ENCODE results near the gene ACTR1A. TPM values are rescaled to one million over a fixed set of nuclear protein-coding genes. Genes with fewer than 3 reads are reported as not detected.

The ACTR1A gene
- polyA plus RNA-seq, 1 experiment, result 216 TPM

DNA sequence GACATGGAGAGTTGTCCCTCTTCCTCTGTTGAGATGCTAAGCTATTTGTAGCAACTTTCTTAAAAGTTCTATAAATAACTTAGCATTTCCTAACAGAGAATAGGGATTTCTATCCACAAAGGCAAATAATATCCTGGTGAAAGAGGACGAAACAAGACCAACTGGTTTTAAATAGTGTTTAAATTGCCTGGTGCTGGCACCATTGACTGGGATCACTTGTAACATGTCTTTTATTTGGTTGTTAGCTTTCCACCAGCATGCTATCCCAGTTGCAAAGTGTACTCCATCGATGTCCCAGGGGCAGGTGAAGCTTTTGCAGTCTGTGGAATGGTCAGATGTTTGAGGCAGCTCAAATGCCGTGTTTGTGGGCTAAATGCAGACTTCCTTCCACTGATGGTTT lies 5.0 kb upstream of the ACTR1A start:
- H3K4me3 ChIP-seq (ENCODE audit: low read depth, low read length), result no peak overlapping the region
- DNase-seq (ENCODE audit: low read depth), result no peak
- ChIA-PET CTCF (interaction anchor here (1.1 kb wide), 1 partner anchor 76 kb away, joined by 6 read pairs; no protein-coding TSS in a partner anchor), POLR2A (interaction anchor here (0.6 kb wide), 1 partner anchor 167 kb away, joined by 12 read pairs; no protein-coding TSS in a partner anchor)
- no peaks in the 10 kb centered on the region for H3K27me3 ChIP-seq (ENCODE audit: control insufficient read depth, insufficient read depth, low read length)
- H3K36me3 ChIP-seq (ENCODE audit: control insufficient read depth, insufficient read depth, low read length), result 0 out of 2 replicates have a peak, but pooled peaks cover 2% of the 10 kb centered on the region
- TF ChIP-seq, protein P1, sequence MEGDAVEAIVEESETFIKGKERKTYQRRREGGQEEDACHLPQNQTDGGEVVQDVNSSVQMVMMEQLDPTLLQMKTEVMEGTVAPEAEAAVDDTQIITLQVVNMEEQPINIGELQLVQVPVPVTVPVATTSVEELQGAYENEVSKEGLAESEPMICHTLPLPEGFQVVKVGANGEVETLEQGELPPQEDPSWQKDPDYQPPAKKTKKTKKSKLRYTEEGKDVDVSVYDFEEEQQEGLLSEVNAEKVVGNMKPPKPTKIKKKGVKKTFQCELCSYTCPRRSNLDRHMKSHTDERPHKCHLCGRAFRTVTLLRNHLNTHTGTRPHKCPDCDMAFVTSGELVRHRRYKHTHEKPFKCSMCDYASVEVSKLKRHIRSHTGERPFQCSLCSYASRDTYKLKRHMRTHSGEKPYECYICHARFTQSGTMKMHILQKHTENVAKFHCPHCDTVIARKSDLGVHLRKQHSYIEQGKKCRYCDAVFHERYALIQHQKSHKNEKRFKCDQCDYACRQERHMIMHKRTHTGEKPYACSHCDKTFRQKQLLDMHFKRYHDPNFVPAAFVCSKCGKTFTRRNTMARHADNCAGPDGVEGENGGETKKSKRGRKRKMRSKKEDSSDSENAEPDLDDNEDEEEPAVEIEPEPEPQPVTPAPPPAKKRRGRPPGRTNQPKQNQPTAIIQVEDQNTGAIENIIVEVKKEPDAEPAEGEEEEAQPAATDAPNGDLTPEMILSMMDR (IDR thresholded peaks at IDR 0.05; ENCODE audit: insufficient read depth, low read depth, low read length), result no peak

DNA sequence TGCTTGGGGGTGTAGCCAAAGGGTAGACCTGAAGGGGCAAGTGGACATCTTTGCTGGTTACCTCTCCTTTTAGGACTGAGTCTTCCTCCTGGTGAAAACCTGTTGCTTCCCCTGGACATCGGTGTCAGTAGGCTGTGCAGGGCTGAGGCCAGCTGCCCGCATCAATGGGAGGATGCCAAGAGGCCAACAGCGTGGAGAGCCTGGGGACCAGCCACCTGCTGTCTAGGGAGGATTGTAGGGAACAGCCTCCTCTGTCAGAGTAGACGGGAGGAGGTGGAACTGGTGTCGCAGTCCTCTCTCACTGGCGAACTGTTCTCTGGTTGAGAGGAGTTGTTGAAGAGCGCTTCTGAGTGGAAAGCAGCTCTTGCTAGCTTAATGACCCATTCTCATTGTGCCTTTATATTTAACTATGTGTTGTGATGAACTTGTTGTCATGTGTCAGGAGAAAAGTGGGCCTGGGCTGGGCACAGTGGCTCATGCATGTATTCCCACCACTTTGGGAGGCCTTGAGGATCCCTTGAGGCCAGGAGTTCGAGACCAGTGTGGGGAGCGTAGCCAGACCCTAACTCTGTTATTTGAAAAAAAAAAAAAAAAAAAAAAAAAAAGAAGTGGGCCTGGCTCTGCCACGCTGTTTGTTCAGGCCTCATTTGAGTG lies 3.1 kb upstream of the ACTR1A start:
- ChIA-PET POLR2A (interaction anchor here (1.3 kb wide), 1 partner anchor 12 kb away, joined by 3 read pairs; no protein-coding TSS in a partner anchor), CTCF (interaction anchor here (0.9 to 4.3 kb wide), 7 partner anchors 76 to 336 kb away, joined by 3 to 113 read pairs (median 7); no protein-coding TSS in a partner anchor)
- TF ChIP-seq, protein P1 (IDR thresholded peaks at IDR 0.05; ENCODE audit: insufficient read depth, low read depth, low read length), result no peak
- Histone ChIP-seq H3K27me3 (ENCODE audit: control insufficient read depth, insufficient read depth, low read length) (no peaks in the 10 kb centered on the region), H3K36me3 (ENCODE audit: control insufficient read depth, insufficient read depth, low read length) (no peaks in the 10 kb centered on the region), H3K4me3 (ENCODE audit: low read depth, low read length) (peak overlapping the region; percentile 56; the same call in 1 of the 2 replicates)
- no peak for DNase-seq (ENCODE audit: low read depth)

DNA sequence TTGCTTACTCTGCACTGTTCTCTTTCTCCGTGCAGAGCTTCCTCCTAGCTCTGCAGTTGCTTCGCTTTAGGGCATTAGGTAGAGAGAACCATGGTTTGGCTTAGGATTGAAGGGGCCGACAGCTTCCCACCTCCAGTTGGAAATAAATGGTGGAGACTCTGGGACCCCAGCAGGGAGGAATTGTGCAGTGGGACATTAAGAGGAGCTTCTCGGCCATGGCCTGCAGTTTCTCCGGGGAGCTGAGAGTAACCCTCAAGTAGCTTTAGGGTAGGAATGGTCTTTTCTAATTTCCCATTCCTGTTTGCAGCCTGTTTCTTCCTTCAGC lies 2.4 kb upstream of the ACTR1A start:
- no peaks in the 10 kb centered on the region for H3K27me3 ChIP-seq (ENCODE audit: control insufficient read depth, insufficient read depth, low read length)
- H3K36me3 ChIP-seq (ENCODE audit: control insufficient read depth, insufficient read depth, low read length), result no peaks in the 10 kb centered on the region
- TF ChIP-seq, protein P1 (IDR thresholded peaks at IDR 0.05; ENCODE audit: insufficient read depth, low read depth, low read length), result no peak
- no peak for DNase-seq (ENCODE audit: low read depth)
- peak overlapping the region; percentile 56 for H3K4me3 ChIP-seq (ENCODE audit: low read depth, low read length)
- CTCF ChIA-PET, result interaction anchor here (0.7 to 4.3 kb wide), 14 partner anchors 8 to 336 kb away, joined by 3 to 113 read pairs (median 6); partner anchors contain the start of gene TRIM8
- POLR2A ChIA-PET, result interaction anchor here (0.7 to 1.3 kb wide), 2 partner anchors 13 to 38 kb away, joined by 3 read pairs; no protein-coding TSS in a partner anchor

DNA sequence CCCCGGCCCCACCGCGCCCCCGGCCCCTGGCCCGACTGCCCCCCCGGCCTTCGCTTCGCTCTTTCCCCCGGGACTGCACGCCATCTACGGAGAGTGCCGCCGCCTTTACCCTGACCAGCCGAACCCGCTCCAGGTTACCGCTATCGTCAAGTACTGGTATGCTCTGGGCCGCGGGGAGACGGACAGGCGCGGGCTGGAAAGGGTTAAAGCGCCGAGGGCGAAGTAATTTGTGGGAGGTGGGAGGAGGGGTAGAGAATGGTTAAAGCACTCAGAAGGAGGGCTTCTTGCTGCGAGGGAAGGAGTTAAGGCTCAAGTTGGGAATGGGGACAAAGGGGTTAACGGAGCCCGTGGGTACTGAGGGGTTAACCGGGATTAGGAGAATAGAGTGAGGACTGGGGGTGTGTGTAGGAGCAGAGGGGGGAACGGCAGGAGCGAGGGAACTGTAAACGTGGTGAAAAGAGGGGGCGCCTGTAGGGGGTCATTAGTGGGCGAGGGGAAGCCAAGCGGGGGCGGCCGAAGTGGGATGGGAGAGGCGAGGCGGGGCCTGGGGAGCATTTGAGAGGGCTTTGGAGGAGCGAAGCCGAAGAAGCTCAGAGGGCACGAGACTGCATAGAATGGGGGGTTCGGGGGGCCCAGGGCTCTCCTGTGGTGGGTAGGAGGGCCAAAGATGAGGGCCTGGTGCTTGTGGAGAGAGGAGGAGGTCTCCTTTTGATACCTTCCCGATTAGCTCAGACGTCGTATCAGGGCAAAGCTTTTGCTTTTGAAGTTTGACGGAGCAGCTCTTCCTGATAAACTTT lies 1.9 kb upstream of the ACTR1A start:
- CTCF ChIA-PET, result interaction anchor here (0.6 to 4.3 kb wide), 31 partner anchors 9 to 335 kb away, joined by 3 to 113 read pairs (median 4); partner anchors contain the start of gene TRIM8
- DNase-seq (ENCODE audit: low read depth), result no peak
- Histone ChIP-seq H3K36me3 (ENCODE audit: control insufficient read depth, insufficient read depth, low read length) (no peaks in the 10 kb centered on the region), H3K27me3 (ENCODE audit: control insufficient read depth, insufficient read depth, low read length) (no peaks in the 10 kb centered on the region), H3K4me3 (ENCODE audit: low read depth, low read length) (peak overlapping the region; percentile 56)
- POLR2A ChIA-PET, result interaction anchor here (0.7 to 1.3 kb wide), 2 partner anchors 13 to 37 kb away, joined by 3 read pairs; no protein-coding TSS in a partner anchor
- TF ChIP-seq, protein P1 (IDR thresholded peaks at IDR 0.05; ENCODE audit: insufficient read depth, low read depth, low read length), result no peak
